GM21723 (cell line): Measurements from ENCODE around the gene SPTLC3.
"Not testable (repeated sequence)": the region's sequence is repeated elsewhere in the genome, so short reads cannot be mapped to it uniquely, and the experiment has no call there.

ENCODE experiments used
- ATAC-seq: cut with Tn5 transposase; IDR thresholded peaks from one replicate; pipeline ENCODE4 v1.9.1; 2021; ENCODE audit warnings: mild to moderate bottlenecking, moderate library complexity; ENCODE audit not compliant: unreplicated experiment

The SPTLC3 gene

DNA sequence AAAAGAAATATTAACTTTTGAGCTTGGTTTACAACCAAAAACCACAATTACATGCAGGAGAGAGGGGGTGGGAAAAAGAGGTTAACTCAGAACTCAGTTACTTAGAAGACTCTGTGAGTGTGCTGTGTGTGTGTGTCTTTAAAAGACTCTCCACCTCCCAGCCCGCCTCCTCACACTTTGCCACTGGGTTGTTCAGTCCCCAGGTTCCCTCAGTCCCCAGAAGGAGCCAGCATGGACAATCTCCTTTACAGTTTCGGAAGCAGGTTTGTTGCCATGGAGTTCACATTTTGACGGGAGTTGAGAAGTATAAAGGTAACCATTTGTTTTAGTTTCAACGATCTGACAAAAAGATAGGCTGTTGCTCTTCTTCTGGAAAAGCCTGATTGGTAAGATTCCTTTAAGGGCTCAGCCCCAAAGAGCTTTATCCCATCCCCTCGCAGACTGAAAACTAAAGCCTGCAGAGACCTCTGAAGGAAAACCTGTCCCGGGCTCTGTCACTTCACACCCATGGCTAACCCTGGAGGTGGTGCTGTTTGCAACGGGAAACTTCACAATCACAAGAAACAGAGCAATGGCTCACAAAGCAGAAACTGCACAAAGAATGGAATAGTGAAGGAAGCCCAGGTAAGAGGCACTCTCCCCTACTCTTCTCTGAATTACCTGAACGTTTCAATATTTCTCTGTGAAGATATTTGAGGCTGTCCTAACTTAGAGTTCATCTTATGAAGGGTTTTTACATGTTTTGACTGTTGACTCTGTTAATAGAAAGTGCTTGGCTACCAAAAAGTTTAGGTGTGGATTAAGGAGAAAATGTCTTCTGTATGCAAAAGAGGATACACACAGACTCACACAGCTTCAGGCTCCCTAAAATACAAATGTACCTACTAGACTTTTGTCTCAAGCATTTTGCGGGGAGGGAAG lies at the start of gene SPTLC3:
Gene SPTLC3, plus strand, starts transcription at position 212 of the 921 bp plus-strand sequence. Its CDS starts 296 bp downstream, at position 508.
- ATAC-seq = peak; percentile 38

DNA sequence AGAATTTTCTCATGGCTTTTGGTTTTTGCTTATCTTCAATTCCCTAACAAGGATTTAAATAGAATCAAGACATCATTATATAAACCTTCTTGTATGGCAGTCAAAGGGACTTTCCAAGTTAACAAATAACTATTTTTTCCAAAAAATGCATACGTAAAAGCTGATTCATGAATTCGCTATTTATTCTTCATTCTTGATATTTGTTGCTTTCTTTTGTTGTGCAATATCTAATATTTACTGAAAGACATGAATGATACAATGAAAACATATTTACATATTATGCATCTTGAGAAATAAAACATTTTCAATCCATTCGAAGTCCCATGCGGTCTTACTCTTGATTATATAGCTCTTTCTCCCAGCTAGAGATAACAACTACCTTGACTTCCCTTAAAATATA lies 47.0 kb upstream of the SPTLC3 start:
- no peak for ATAC-seq

DNA sequence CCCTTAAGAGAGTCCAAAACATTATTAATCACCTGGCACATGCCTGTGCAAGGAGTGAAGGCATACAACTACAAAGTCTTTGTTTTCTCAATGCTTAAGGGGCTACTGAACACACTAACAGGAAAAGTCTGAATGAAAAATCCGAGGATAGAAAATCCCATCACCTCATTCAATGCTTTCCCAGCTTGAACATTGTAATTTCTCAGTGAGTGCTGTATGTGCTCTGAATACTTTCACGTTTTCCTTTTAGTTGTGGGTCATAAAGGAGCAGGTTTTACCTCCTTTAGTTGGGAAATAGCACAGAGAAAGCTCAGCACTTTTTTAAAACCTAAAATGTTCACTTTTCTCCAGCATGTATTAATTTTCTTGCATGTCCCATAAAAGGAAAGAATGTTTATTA lies 45.9 kb upstream of the SPTLC3 start:
- ATAC-seq = no peak

DNA sequence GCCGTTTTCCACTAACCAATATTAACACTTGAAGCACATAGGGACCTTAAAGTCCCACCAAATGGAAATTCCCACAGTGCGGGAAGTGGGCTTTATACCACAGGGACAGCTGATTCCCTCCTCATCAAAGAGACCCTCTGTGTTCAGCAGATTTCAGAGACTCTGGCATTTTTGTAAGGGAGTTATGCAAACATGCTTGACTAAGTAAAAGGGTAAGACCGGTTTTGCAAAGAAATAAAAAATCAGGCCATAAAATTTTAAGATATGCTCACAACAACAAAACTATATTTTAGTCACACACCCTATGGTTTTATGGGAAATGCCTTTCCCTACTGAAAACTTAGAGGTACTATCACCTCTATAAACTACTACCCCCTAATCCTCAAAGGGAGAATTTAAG lies 45.4 kb upstream of the SPTLC3 start:
- no peak for ATAC-seq

DNA sequence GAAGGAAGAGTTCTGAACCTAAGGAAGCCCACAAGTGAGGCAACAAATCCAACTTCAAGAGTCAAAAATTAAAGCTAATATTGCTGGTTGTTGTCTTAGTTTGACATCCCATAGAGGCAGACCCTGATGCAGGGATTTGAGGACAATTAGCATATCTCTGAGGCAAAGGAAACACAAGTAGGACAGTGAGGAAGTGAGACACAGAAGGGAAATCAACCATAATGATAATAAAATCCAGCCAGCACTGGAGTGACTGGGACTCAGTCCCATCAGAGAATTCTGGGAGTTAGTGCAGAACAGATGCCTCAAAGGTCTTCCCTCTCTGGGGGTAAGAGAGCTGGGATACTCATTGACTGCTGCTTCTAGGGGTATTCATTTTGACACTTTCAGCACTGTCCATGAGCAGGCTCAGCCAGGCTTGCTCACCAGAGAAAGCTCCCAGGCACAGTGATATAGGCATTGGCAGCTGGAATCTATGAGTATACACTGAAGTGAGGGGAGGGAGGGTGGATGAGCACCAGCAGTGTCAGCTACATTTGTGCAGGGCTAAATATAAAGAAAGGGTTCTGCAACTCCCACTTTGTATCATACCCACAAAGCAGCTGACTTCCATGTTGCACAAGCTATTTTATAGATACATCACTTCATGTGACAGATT lies 43.4 kb upstream of the SPTLC3 start:
- no peak for ATAC-seq

DNA sequence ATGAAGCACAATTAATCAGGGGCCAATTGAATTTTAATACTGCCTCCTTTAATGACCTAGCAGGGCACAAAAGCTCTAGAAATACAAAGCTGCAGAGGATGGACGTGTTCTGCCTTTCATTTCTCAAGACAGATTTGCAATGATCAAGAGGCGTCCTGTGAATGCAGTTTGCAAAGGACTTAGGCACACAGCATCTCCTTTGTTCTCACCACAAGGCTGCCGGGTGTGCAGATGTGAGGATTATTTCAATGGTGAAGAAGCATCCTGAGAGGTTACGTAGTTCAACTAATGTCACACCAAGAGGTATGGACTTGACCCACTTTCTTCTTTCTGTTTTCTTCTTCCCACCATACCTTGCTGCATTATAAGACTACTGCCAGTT lies 42.9 kb upstream of the SPTLC3 start:
- no peak for ATAC-seq

DNA sequence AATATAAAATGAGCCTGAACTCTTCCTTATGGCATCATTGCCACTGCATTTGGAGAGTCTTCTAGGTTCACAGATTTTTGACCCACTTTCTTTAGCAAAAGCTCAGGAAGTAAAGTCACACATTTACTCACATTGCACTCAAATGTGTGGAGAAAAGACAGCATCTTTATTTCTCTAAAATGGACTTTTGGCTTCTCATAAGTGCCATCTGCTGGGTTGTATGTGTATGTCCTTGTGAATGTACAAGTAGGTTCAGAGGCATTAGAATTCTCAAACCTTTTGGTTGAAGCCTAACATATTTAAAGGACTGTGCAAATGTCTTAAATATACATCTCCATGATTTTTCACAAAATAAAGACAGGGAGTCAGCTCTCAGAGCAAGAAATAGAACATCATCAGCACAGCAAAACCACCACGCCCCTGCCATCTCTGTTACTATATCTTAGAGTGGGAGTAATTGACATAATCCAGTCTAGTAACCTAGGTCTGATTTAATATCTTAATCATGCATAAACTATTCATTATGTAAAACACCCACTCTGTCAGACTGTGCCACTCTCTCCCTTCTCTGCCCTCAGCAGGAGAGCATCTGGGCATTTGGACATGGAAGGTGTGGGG lies 42.2 kb upstream of the SPTLC3 start:
- ATAC-seq = no peak

DNA sequence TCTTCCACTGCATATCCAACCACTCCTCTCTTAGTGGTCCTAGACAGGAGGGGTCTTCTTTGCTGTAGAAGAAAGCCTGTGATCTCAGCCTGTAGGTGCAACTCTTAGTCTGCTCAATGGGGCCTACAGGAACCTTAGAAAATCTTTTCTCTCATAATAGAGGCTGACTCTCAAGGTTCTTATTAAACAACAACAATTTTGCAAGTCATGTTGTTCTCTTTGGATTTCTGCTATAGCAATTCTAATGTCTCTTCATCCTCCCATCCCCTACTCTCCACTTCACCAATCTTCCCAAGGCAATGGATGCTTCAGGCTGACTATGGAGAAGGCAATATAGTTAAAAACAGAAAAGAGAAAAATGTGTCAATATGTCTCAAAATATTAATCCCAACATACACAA lies 40.8 kb upstream of the SPTLC3 start:
- no peak for ATAC-seq

DNA sequence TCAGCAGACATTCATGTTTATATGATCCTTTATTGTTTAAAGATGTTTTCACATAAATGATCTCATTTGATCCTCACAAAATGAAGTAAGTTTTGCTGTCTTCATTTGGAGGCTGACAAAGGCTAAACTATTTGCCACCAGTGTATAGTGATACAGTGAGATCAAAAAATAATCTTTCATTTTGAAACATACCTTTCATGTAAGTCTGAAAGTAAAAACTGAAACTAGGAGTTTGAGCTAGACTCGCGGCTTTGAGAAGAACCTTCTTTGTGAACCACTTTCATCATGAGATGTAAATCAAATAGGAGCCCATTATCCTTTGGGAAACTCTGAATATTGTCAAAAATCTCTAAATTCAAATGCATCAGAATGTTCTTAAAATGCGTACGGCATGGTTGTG lies 40.3 kb upstream of the SPTLC3 start:
- ATAC-seq = no peak

DNA sequence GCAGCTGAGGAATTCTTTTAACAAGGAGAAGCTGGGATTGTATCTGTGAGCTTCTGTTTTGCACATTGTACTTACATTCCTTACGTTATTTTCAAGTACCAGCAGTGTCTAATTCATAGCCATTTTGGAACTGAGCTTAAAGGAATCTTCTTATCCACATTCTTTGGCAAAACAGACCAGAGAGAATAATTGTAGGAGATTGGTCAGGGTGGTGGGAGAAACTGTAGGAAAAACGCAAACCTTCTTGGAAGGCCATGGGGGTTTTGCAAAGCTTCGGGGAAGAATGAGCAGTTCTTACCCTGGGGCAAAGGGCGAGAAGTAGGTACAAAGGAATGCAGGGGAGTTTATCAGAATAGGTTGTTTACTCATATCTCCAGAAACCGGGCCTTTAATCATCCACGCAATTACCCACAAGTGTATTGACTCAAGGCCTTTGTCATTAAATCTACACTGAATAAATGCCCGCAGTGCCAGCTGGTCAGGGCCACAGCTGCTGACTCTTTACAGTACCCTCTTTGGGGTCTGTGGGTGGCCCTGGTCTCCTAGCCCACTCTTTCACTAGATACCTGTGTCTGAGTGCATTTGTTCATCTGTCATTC lies 39.6 kb upstream of the SPTLC3 start:
- no peak for ATAC-seq

DNA sequence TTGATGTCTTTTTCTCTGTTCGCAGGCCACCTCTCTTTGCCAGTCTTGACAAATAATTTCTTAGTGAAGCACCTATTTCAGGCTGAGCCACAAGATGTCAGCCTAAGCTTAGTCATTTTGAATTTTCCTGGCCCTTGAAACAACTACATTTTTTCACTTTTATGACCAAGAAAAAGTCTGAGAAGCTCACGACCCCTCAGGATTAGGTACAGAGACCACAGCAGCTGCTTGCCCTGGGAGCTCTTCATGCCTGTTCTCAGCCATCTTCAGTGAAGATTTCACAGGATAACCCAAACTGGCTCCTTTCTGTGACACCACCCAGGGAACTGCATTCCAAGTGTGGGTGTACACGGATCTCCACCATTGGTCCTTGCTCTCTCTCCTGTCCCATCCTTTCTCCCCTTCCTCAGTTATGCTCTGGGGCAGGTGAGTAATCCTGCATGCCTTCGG lies 38.4 kb upstream of the SPTLC3 start:
- ATAC-seq = no peak

DNA sequence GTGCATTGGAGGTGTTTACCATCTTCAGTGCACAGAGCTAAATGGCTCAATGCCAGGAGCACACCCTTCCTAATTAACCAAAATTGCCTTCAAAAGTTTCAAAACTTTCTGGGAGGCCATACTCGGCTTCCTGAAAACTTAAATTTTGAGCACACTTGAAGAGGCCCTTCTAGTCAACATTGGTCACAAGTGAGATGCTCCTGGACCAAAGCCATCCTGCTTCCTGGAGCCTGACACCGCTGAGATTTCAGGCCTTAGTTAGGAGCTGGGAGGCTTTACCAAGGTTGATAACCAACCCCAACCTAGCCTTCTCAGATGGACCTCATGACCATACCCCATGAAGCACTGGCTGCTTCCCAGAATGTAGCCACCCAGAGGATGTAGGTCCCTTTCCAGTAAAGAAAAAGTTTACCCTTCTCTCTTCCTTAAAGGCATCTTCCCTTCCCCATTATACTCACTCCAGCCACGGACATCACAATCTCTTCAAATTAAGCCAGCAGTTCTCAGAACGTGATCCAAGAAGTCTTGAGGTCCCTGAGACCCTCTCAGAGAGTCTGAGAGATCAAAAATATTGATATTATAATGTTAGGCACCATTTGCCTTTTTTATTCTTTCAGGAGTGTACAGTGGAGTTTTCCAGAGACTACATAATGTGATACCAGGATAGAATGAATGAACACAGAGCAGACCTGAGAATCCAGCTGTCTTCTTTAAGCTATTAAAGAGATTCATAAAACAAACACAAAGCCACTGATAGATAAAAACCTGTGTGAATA lies 32.8 kb upstream of the SPTLC3 start:
- ATAC-seq = no peak

DNA sequence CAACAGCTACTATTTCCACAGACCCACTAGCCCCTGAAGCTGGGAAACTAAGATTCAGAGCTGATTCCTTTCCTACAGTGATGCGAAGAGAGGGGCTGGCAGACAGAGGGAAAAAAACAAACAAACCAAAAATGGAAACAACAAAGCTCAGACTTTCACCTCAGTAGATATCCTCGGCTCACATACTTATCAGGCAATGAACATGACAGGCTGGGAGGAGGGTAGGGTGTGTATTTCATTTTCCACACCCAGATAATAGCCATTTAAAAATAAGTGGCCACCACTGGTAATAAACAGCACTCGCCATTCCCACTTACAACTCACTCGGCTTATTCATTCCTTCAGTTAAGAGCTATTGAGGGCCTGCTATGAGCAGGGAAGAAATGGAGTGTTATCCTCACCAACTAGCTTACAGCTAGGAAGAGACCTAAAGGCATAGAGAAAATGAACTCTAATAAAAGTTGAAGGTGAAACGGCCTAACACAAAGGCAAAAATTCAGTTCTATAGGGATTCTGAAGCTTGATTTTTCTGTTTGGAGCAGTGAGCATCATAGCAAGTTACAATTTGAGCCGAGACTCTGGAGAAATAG lies 32.0 kb upstream of the SPTLC3 start:
- ATAC-seq = no peak

DNA sequence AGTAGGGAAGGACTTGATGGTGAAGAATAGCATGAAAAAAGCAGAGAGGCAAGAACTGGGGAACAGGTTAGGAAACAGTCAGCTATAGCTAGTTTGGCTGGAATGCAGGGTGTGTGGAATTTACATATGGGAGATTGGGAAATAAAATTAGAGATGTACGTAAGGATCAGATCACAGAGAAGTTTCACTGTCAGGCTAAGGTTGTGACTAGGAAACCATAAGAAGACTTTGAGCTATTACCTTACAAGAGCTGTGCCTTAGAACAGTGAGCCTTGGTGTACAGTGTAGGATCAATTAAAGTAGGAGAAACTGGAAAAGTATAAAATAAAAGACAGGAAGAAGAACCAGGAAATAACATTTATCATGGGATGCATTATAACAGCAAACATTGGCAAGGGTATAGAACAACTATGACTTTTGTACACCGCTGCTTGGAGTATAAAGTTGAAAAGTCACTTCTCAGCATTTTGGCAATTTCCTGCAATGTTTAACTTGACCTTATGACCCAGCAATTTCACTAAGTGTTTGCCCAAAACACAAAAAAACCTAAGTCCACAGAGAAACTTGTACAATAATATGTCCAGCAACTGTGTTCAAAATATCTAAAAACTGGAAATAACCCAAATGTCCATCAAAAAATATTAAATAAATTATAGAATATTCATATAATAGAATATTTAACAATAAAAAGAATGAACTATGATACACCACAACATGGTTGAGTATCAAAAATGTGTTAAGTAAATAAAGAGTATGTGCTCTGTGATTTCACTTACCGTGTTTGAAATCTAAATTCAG lies 31.2 kb upstream of the SPTLC3 start:
- no peak for ATAC-seq

DNA sequence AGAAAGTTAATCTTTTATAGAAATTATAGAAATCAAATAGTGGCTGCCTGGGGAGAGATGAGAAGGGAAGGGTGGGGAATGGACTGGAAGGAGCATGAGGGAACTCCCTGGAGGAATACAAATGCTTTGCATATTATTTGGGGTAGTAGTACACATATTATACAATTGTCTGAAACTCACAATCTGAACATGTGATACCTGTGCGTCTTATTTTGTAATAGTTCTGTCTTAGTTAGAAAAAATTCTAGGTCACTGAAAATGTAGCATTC lies 30.7 kb upstream of the SPTLC3 start:
- ATAC-seq = no peak

DNA sequence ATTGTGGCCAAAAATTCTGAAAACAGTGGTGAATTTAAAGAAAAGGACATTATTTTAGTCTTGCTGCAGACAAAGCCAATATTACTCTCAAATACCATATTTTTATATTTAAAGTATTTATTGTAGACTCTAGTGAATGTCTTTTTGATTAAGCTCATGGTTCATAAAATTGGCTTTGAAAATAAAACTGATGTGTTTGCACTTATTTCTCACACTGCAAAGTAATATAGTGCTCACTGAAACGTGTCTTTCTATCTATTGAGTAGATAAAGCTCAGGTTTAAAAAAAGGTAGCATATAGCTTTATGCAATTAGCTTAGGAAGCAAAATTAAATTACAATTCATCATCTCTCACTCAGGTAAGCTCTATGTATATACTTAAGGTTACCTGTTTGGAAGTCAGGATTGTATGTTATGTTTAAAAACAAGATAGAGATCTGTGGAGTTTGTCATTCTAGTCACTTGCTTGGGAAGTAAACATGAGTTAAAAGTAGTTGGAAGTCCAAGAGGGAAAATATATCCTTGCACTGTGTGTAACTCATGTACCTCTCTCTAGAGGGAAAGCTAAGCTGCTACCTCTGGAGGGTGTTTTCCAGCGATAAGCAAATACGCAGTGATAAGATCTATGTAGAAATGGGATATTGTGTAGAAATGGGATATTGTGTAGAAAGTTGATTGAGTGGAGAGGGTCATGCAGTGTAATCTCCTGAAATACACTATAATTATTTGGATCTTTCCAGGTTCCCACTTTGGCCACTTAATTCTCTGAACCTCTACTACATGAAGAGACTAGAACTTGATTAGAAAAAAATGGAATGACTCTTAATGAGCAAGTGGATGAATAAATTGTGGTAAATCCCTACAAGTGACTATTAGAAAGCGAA lies 29.9 kb upstream of the SPTLC3 start:
- no peak for ATAC-seq

DNA sequence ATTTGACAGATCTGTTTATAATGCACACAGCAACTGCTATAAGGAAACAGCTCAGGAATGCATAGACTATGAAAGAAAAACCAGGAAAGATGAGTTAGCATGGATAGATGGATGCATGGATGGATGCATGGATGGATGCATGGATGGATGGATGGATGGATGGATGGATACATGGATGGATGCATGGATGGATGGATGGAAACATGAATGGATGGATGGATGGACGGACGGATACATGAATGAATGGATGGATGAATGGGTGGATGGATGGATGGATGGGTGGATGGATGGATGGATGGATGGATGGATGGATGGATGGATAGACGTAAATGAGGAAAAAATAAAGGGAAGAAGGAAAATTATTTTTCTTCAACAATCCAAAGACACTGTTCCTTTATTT lies 29.1 kb upstream of the SPTLC3 start:
- not testable (repeated sequence) for ATAC-seq

DNA sequence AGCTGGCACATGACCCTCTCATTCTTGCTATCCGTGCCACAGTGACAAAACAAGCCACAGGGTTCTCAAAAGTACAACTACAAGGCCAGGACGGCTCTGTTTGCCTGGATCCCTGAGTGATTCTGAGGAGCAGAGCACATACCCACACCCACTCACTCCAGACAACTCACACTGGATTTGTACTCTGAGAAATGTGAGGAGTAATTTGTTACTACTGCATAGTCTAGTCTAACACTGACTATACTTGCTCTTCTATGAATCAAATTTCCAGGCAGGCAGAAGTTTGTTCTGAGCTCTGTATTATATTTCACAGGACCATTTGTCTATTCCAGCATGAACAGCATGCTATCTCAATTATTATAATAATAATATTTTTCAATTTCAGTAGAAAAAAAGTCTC lies 26.7 kb upstream of the SPTLC3 start:
- ATAC-seq = no peak
